Fibroblast of villous mesenchyme (primary cell): Measurements from ENCODE around the gene SH3GL1. TPM values are rescaled to one million over a fixed set of nuclear protein-coding genes. Genes with fewer than 3 reads are reported as not detected.

Experiments used
- DNase-seq: peaks from one replicate; pipeline ENCODE4 v3.0.0-alpha.2; 2010; ENCODE audit warnings: low read depth
- H3K4me3 ChIP-seq: 2 replicates; pipeline ENCODE4 v1.5.1; 2011; ENCODE audit warnings: low read depth, mild to moderate bottlenecking, low read length
- total RNA-seq: library from RNA; depleted of rRNA; stranded (reverse); fragments of >200 nt; gene quantifications from 2 replicates; pipeline ENCODE4 v1.2.3, GENCODE V29; 2012
- TF ChIP-seq, protein P1 (sequence below): IDR thresholded peaks from 2 replicates; pipeline ENCODE4 v1.5.1; 2012; ENCODE audit warnings: low read depth, mild to moderate bottlenecking, low read length; ENCODE audit not compliant: insufficient read depth

Gene SH3GL1
- total RNA-seq, 1 donor, result 65.2 TPM

DNA sequence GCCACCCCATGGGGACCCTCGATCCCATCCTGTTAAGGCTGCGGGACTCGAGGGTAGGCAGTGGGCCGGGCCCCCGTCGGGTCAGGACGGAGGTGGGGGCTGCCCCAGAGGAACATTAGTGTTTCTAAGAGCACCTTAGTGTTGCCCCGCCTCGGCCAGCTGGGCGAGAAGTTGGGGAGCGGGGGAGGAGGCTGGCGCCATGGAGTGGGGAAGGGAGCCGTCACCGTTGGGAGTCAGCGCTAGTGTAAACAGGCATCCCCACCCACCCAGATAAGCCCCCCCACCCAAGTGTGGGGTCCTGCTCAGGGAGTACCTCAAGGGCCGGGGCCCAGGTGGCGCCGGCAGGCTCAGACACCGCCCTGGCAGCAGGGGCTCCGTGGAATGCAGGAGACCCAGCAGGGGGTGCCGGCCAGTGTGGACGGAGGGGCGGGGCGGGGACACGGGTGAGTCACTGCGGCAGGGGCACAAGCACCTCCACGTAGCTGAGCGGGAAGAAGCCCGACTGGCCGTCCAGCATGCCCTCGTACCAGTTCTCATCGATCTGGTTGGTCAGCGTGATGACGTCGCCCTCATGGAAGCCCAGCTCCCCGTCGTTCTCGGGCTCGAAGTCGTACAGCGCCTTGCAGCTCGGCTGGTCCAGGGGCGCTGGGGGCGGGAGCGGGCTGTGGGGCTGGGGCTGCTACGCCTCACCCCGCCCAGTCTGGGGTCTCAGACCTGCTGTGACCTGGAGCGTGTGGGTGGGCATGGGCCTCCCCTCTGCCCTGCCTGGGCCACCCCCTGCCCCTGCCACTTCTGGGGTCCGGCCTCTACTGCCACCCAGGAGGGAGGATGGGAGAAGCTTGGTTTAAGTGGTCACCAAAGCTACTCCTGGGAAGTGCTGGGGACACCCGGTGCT lies 38.9 kb downstream of the SH3GL1 start:
- H3K4me3 ChIP-seq, result no peak overlapping the region
- TF ChIP-seq, protein P1, sequence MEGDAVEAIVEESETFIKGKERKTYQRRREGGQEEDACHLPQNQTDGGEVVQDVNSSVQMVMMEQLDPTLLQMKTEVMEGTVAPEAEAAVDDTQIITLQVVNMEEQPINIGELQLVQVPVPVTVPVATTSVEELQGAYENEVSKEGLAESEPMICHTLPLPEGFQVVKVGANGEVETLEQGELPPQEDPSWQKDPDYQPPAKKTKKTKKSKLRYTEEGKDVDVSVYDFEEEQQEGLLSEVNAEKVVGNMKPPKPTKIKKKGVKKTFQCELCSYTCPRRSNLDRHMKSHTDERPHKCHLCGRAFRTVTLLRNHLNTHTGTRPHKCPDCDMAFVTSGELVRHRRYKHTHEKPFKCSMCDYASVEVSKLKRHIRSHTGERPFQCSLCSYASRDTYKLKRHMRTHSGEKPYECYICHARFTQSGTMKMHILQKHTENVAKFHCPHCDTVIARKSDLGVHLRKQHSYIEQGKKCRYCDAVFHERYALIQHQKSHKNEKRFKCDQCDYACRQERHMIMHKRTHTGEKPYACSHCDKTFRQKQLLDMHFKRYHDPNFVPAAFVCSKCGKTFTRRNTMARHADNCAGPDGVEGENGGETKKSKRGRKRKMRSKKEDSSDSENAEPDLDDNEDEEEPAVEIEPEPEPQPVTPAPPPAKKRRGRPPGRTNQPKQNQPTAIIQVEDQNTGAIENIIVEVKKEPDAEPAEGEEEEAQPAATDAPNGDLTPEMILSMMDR, result no peak
- no peak for DNase-seq

DNA sequence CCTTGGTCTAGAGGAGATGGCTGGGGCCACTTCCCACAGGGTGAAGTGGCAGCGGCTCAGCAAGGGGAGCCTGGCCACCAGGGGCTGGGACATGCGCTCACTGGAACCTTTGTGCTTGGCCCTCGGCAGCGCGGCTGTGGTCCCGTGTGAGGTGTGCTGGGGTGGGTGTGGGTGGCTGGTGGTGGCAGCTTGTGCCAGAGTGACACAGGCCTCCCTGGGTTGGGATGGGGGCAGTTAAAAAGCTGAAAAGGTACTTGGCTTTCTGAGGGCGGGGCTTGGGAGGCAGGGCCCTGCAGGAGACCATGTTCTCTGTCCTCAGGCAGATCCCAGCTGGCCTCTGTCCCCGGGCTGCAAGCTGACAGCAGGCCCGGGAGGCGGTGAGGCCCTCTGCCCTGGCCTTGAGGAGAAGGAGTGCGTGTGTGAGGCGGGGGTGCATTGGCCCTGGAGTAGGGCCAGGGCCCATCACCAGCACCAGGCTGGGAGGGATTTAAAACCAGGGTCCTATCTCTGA lies 39.7 kb downstream of the SH3GL1 start:
- no peak overlapping the region for H3K4me3 ChIP-seq
- TF ChIP-seq, protein P1, result no peak
- no peak for DNase-seq

DNA sequence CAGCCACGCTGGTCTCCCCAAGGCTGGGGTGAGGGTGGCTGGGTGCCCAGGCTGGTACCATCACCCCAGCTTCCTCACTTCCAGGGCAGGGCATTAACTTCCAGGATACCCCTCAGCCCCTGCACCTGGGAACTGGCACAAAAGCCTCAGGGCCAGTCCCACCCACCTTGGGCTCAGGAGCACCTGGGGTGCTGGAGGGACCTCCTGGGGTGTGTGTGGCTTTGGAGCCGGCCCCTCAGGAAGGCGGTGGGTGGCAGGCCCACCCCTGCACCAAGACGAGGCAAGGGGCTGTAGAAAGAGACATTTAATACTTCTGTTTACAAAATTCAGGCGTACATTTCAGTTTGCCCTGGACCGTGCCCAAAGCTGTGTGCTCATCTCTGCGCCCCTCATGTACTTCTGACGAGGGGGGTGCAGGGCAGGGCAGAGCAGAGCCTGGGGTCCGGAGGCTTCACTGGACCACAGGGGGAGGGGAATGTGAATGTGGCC lies 40.2 kb downstream of the SH3GL1 start:
- TF ChIP-seq, protein P1, result no peak
- no peak for DNase-seq
- no peak overlapping the region for H3K4me3 ChIP-seq

DNA sequence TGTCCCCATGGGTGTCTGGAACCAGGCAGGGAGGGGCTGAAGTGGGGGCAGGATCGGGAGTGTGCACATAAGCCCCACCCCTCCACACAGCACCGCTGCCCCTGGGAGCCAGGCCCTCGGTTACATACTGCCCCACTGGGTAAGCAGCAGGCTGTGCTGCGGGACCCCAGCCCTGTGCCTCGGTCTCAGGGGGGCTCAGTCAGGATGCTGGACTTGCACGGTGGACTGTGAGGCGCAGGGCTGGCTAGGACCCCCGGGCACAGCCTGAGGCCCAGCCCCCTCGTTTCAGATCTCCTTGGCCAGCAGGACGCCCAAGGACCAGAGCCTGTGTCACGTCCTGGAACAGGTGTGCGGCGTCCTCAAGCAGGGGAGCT lies 40.7 kb downstream of the SH3GL1 start:
- H3K4me3 ChIP-seq, result no peak overlapping the region
- TF ChIP-seq, protein P1, result no peak
- DNase-seq, result no peak

DNA sequence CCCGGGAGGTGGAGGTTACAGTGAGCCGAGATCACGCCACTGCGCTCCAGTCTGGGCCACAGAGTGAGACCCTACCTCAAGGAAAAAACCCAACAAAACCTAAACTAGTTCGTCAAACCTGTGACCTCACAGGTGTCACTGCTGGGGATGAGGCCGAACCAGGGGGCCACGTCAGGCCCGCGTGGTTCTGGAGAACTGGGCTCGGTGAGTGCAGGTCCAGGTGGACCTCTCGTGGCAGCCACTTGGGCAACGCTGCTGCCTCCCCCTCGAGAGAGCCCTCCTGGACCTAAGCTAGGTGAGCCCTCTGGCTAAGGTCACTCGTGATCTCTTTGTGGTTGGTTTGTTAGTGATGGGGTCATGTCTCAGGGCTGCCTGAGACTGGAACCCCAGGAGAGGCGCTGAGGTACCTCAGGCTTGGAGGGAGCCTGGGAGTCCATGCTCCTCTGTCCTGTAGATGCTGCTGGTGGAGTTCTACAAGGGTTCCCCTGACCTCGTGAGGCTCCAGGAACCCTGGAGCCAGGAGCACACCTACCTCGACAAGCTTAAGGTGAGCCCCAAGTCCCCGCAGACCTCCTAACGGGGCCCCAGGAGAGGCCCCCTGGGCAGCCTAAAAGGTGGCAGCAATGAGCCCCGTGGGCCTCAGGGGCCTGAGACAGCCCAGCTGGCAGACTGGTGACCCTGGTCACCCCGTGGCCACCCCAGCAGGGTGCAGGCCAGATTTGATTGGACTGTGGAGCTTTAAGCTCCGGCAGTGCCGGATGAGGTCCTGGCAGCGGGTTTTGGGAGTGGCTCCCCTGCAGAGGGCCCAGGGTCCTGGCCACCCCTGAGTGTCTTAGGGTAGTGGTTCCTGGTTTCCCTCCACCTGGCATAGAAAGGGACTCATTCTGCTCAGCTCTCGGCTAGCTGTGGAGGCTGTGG lies 41.4 kb downstream of the SH3GL1 start:
- H3K4me3 ChIP-seq, result no peak overlapping the region
- DNase-seq, result no peak
- TF ChIP-seq, protein P1, result no peak

DNA sequence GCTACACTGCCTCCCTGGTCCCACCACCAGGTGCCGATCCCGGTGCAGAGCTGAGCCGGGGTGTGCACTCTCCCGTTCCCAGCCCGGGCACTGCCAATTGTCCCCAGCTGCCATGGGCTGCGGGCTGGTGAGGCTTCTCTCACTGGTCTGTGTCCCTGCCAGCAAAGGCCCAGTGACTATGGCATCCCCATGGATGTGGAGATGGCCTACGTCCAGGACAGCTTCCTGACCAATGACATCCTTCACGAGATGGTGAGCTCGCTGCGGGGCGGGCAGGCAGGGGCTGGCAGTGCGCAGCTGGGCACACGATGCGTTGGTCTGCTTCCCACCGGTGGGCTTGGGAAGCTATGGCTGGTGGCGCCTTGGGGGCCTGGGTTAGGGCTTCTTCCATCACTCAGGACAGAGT lies 42.4 kb downstream of the SH3GL1 start:
- no peak for DNase-seq
- TF ChIP-seq, protein P1, result no peak
- H3K4me3 ChIP-seq, result no peak overlapping the region
